NB4 (cell line): ENCODE measurements around the gene BTG2.

ENCODE experiments used
- CTCF ChIP-seq: IDR thresholded peaks from one replicate; pipeline ENCODE4 v1.5.1; 2012; ENCODE audit warnings: low read depth, low read length
- MAX ChIP-seq: IDR thresholded peaks from 2 replicates; pipeline ENCODE4 v1.6.1; 2011; ENCODE audit warnings: low read depth, low read length
- MYC ChIP-seq: IDR thresholded peaks from 2 replicates; pipeline ENCODE4 v1.6.1; 2011; ENCODE audit warnings: low read depth, low read length
- POLR2A ChIP-seq: IDR thresholded peaks from 2 replicates; pipeline ENCODE4 v1.6.1; 2011; ENCODE audit warnings: mild to moderate bottlenecking; ENCODE audit not compliant: insufficient read length; ENCODE audit errors: extremely low read depth

DNA sequence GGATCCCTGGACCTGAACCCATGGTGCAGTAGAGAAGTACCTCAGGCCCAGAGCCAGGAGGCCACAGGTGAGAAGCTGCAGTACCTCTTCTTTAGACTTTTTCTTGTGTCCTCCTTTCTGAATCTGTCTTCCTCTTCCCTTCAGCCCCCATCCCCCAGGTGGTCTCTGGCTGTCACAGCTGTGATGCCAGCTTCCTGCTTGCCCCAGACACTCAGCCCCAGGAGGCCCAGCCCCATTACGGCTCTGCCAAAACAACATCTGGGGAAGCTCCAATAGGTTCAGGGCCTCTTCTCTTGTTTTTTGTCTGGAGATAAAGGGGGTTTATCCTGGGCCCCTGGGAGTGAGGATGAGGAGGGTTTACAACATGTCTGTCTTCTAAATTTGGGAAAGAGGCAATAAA, 9.5 kb upstream of the BTG2 start:
- TF ChIP-seq CTCF (no peak), POLR2A (no peak), MAX (no peak), MYC (no peak)
